AG09309 (cell line): ENCODE data around the gene FGF12.

Experiments used
- DNase-seq: peaks from one replicate; pipeline ENCODE4 v3.0.0-alpha.2; 2010; ENCODE audit warnings: low read depth
- H3K4me3 ChIP-seq: 2 replicates; pipeline ENCODE4 v1.5.1; 2011; ENCODE audit warnings: mild to moderate bottlenecking, low read depth, low read length, moderate library complexity; ENCODE audit not compliant: control insufficient read depth
- TF ChIP-seq, protein P1 (sequence below): IDR thresholded peaks from 2 replicates; pipeline ENCODE4 v1.5.1; 2011; ENCODE audit warnings: mild to moderate bottlenecking, low read depth, low read length, inconsistent platforms; ENCODE audit not compliant: insufficient read depth, control insufficient read depth; ENCODE audit errors: missing control alignments

Gene FGF12

DNA sequence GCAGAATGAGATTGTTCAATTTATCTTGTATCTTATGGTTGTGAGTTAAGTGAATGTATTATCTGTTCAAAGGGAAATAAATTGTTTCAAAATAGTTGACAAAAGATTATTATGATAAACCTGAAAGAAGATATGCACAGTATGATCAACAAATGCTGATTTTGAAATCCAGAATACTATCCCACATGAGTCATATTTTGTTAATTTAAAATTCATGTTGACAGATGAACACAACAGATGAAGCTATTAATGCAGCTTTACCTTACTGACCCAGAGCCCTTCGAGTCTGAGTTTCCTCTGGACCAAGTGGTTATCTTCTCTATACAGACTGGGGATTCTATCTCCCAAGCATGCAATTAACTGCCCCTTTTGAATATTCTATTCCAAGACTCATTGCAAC, 482.8 kb downstream of the FGF12 start:
- H3K4me3 ChIP-seq: no peak overlapping the region
- no peak for DNase-seq
- TF ChIP-seq, protein P1, sequence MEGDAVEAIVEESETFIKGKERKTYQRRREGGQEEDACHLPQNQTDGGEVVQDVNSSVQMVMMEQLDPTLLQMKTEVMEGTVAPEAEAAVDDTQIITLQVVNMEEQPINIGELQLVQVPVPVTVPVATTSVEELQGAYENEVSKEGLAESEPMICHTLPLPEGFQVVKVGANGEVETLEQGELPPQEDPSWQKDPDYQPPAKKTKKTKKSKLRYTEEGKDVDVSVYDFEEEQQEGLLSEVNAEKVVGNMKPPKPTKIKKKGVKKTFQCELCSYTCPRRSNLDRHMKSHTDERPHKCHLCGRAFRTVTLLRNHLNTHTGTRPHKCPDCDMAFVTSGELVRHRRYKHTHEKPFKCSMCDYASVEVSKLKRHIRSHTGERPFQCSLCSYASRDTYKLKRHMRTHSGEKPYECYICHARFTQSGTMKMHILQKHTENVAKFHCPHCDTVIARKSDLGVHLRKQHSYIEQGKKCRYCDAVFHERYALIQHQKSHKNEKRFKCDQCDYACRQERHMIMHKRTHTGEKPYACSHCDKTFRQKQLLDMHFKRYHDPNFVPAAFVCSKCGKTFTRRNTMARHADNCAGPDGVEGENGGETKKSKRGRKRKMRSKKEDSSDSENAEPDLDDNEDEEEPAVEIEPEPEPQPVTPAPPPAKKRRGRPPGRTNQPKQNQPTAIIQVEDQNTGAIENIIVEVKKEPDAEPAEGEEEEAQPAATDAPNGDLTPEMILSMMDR: no peak

DNA sequence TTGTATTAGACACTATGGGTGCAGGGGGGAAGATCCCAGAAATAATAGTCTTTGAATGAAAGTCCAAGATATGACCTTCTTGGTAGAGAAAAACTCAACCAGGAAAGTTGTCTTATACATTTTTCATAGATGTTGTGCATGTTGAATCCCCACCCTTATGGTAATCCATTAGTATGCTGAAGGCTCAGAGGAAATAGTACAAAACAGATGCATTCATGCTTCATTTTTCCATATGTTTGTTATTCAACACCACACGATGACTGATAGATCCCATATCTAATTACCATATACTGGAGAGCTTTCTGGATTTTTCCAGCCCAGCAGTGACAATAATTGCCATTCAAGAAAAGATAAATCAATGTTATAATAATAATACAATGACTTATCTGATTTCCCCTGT, 487.4 kb downstream of the FGF12 start:
- DNase-seq: no peak
- TF ChIP-seq, protein P1: no peak

DNA sequence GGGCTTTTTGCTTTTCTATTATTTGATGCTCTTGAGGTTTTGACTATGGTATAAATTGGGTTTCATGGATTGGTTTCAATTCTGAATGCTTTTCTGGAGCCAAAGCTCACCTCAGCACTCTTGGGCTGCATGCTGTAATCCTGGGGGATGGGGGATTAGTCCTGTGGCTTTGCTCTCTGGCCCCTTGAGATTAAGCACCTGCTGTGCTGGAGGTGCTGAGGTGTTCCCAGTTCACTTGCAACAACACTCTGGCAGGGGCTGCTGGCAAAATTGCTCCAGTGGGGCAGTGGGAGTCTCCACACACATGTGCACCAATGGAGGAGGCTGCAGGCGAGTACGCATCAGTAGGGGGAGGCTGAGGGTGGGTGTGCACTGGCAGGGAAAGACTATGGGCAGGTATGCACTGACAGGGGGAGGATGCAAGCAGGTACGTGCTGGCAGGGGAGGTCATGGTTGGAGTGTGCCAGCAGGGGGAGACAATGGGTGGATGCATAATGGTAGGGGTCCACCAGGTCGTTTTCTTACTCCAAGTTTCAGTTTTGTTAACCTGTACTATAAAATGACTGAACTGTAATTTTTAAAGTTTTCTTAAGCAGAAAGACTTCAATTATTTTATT, 489.2 kb downstream of the FGF12 start:
- DNase-seq: no peak
- TF ChIP-seq, protein P1: no peak
- H3K4me3 ChIP-seq: no peak overlapping the region

More for the DNA sequence above, 487.4 kb downstream of the FGF12 start:
- no peak overlapping the region for H3K4me3 ChIP-seq

DNA sequence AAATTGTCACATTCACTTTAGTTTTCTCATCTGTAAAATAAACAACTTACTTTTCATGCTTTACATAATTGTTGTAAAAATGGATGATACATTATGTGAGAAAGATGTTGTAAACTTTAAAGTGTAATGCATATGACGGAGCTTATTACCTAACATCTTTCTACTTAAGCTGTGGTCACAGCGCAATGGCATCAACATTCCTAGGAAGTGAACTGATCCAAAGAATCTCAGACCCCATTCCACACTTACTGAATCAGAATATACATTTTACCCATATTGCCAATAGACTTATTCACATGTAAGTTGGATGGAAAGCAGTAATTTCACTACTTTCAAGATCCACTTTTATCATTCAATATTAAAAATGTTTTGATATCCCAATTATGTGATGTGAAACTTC, 497.5 kb downstream of the FGF12 start:
- no peak for DNase-seq
- TF ChIP-seq, protein P1: no peak
- no peak overlapping the region for H3K4me3 ChIP-seq

DNA sequence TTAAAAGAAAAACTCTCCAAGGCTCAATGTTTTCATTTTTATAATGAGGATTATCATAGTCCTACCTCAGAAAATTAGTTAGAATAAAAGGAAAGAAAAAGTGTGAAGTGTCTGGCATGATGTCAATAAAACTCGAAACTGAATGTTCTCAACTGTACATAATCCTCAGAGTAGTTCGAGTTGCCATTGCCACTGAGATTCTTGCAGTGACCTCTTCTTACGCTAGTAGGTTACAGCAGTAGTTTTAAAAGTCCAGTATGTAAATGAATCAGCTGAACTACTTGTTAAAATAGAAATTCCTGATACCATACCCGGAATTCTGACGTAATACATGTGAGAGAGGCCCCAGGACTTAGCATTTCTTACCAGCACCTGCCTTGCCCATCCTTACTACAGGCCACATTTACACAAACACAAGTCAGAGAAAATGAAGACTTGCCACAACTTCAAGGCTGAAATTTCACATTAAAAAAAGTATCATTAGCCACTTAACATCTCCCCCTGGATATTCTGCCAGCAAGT, 502.6 kb downstream of the FGF12 start:
- DNase-seq: no peak
- TF ChIP-seq, protein P1: no peak

DNA sequence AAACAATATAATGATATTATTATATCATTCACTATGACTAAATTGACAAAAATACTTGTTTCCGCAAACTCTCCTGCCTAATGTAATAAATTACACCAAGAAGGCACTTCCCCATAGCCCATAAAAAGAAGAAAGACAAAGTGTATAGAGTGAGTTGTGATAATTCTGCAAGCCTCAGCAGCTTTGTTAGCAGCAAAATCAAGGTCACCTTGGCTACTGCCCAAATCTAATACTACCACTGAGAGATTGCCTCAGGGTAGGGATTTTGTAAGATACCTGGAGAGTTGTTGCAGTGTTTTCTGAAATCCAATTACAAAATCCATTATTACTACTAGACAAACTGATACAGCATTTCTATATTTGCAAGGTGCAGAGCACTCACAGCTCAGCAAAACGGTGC, 503.5 kb downstream of the FGF12 start:
- DNase-seq: no peak
- TF ChIP-seq, protein P1: no peak
- H3K4me3 ChIP-seq: no peak overlapping the region

More for the DNA sequence above, 502.6 kb downstream of the FGF12 start:
- H3K4me3 ChIP-seq: no peak overlapping the region
